GM23338 (cell line): ENCODE measurements around the gene EXOC4.

Source experiments
- CTCF ChIP-seq, 2 experiments: fragments of 200-600 bp in 1 of 2; sonication (generic) in 1 of 2; conservative IDR thresholded peaks; 2 replicates each; pipeline versions ENCODE4 v1.5.1 to v1.6.1; 2016 to 2017; ENCODE audit warnings: antibody characterized with exemption in 2 of 2, low read depth in 2 of 2, mild to moderate bottlenecking in 2 of 2, moderate library complexity in 1 of 2
- POLR2AphosphoS5 ChIP-seq: IDR thresholded peaks from 2 replicates; pipeline ENCODE4 v1.6.1; 2016; ENCODE audit warnings: antibody characterized with exemption, low read depth

DNA sequence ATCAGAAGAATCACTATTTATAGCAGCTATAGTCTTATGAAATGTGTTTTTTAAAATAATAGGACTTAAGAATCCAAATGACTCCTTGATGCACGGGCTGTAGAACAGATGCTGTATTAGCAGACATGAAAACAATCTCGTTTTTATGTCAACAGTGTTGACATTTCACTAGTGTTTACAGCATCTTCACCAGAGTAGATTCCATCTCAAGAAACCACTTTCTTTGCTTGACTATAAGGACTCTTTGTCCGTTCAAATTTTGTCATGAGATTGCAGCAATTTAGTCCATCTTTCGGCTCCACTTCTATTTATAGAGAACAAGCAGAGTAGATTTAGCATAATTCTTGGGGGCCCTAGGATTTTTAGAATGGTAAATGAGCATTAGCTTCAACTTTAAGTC lies 295.1 kb downstream of the EXOC4 start:
- TF ChIP-seq POLR2AphosphoS5 (no peak), CTCF (conservative IDR thresholded peaks at IDR 0.05; ENCODE audit: low read depth in 2 of 2) (no peak)
